GM10266 (cell line): ENCODE measurements around the gene ZNF202.

Experiments used
- DNase-seq: peaks from one replicate; pipeline ENCODE4 v3.0.0; 2012; ENCODE audit errors: extremely low spot score
- CTCF ChIP-seq: IDR thresholded peaks from 2 replicates; pipeline ENCODE4 v1.5.1; 2012; ENCODE audit warnings: mild to moderate bottlenecking, low read depth; ENCODE audit not compliant: control insufficient read depth, insufficient read depth; ENCODE audit errors: missing control alignments

ZNF202 gene

GRCh38 chr11:123741159-123742030 lies at the start of gene ZNF202:
ZNF202 (minus strand) TSS chr11:123741660; CDS start chr11:123730888, 10,772 bp downstream.
- peak; percentile 88 for DNase-seq
- TF ChIP-seq CTCF = no peak

- no peak for TF ChIP-seq CTCF
- DNase-seq = no peak
Measured at GRCh38 chr11:123783536-123783935, 42.1 kb upstream of the ZNF202 start.

- DNase-seq = no peak
Measured at GRCh38 chr11:123778511-123778910, 37.1 kb upstream of the ZNF202 start.

GRCh38 chr11:123775715-123776549 lies 34.5 kb upstream of the ZNF202 start:
- no peak for TF ChIP-seq CTCF
- DNase-seq = no peak

More at GRCh38 chr11:123778511-123778910, 37.1 kb upstream of the ZNF202 start:
- TF ChIP-seq CTCF = no peak

GRCh38 chr11:123775289-123775688 lies 33.8 kb upstream of the ZNF202 start:
- no peak for TF ChIP-seq CTCF
- DNase-seq = no peak

- TF ChIP-seq CTCF = no peak
- no peak for DNase-seq
Measured at GRCh38 chr11:123773959-123774358, 32.5 kb upstream of the ZNF202 start.
